Activated naive CD8-positive, alpha-beta T cell treated with anti-CD3 and anti-CD28 coated beads, Interleukin-2, amount 10 ng/mL, durations not matched to agents 7 days and 5 days (primary cell): ENCODE measurements around the gene RASD2. TPM values are rescaled to one million over a fixed set of nuclear protein-coding genes. Genes with fewer than 3 reads are reported as not detected.

Experiments
- total RNA-seq, 2 experiments: library from RNA; stranded (reverse); gene quantifications; one replicate each; pipeline ENCODE4 v1.2.3, GENCODE V29; 2021

The RASD2 gene
- total RNA-seq, 2 experiments from 2014 or later, result not detected

Other genes with a start within 250 kb of the RASD2 start
- 10 to 100 TPM; 36.7 to 39.5 TPM for gene TOM1, start 240.9 kb upstream of the RASD2 start, total RNA-seq
- 1 to 10 TPM; 5.2 to 7.3 TPM for gene HMOX1, start 159.7 kb upstream of the RASD2 start, total RNA-seq
- 100 to 1,000 TPM; 194 to 221 TPM for gene MCM5, start 140.7 kb upstream of the RASD2 start, total RNA-seq
- gene MB, start 76.5 kb downstream of the RASD2 start, total RNA-seq, result not detected
- gene APOL6, start 107.6 kb downstream of the RASD2 start, total RNA-seq, result 10 to 100 TPM; 66.9 to 68.0 TPM
- not detected for gene APOL5, start 177.0 kb downstream of the RASD2 start, total RNA-seq